ENCODE results near the gene COLEC12.
"Not testable (repeated sequence)": the region's sequence is repeated elsewhere in the genome, so short reads cannot be mapped to it uniquely, and the experiment has no call there.

Gene COLEC12

GRCh38 chr18:406677-407076 lies 93.8 kb downstream of the COLEC12 start:
- no peak for DNase-seq

GRCh38 chr18:405006-405405 lies 95.5 kb downstream of the COLEC12 start:
- DNase-seq: not testable (repeated sequence)

DNA sequence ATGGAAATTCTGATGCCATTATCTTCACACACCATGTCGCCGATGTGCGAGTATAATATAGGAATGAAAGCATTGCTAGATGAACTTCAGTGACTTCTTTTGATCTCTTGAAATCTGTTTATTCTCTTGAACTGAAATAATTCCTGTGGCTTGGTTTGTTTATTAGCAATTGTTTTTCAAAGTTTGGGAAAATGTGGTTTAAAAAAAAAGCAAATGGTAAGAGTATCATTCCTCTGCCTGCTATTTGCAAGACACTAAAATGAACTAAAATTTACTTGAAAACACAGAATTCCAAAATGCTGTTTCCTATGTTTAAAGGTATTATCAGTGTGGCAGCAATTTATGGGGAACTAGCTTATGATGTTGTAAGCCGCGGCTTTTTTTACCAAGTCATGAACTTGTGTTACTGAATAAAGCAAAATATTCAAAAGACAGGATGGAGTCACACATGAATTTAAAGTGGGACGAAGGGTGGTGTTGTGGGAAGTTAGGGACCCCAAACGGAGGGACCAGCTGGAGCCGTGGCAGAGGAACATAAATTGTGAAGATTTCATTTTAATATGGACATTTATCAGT lies 96.4 kb downstream of the COLEC12 start:
- no peak for DNase-seq

DNA sequence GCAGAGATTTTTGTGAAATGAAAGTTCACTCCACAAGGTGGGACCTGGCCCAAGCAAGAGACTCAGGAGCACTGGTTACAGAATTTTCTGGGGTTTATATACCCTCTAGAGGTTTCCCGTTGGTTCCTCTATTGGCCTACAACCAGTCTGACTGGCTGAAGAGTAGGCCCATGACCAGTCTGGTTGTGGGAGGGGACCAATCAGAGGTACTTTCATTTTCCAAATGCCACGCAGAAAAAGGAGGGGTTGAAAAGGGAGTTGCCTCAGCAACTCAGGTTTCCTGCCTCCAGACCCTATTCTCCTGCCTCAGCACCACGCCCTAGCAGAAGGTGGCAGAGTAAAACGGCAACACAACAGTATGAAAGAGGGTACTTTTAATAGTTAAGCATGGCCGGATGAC lies 98.4 kb downstream of the COLEC12 start:
- no peak for DNase-seq

DNA sequence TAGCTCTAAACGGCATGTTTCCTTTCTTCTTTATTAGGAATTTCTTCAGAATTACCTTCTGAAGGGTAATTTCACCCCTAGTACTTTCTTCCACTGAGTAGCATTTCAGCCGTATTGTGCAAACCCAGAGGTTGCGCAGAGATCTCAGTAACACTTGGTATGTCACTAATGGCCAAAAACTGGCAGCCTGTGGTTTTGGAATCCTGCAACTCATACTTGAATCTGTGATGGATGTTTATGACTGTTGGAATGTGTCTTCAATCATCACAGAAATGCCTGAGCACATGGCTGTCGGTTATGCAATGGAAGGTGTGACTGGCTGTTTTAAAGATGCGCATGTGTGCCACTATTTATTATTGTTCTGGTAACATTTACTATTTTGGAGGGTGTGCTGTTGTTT lies 100.0 kb downstream of the COLEC12 start:
- no peak for DNase-seq

DNA sequence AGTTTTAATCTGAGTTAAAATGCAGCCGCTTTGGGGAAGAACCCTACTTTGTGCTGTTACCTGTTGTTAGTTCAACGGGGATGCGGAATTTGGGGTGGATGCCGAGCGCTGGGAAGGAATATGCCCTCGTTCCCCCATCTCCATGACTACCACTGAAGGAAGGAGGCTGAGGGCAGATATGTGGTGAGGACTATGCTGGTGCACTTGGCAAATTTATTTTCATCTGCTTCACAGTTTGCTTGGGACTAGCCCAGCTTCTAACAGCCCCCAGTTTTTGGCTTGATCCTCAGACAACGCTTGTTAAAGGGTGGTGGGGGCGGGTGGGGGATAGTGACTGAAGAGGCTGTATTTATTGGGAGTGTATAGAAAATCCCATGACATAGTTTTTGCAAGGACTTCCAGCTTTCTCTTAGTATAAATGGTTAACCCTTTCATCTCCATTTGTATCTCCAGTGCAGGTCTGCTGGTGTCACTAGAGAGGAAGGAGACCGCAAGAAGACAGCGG lies 100.8 kb downstream of the COLEC12 start:
- no peak for DNase-seq

DNA sequence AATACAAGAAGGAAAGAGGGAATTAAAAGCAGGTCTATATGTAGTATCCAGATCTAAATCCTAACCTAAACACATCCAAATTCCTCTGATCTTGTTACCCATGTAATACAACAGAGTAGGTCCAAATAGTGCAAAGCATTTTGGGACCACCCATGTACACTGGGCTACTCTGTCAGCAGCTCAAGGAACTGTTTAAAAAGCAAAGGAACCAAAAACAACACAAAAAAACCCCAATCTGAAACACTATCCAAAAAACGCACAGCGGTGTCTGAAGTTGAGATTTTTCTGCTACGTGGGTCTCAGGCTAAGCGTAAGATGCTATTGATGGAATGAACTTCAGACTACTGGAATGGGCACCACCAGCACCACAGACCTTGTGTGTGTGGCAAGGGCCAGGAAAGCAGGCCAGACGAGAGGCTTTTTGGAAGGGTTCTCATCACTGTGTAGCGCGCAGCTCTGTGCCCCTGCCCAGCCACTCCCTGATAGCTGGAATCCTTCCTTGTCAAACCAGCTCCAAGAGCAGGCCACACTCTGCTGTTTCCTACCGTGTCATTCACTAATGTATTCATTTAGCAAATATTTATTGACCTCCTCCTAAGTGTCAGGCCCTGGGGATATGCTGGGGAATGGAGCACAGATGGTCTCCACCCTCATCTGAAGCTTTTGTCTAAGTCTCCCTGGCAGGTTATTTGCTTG lies 101.4 kb downstream of the COLEC12 start:
- DNase-seq: no peak

DNA sequence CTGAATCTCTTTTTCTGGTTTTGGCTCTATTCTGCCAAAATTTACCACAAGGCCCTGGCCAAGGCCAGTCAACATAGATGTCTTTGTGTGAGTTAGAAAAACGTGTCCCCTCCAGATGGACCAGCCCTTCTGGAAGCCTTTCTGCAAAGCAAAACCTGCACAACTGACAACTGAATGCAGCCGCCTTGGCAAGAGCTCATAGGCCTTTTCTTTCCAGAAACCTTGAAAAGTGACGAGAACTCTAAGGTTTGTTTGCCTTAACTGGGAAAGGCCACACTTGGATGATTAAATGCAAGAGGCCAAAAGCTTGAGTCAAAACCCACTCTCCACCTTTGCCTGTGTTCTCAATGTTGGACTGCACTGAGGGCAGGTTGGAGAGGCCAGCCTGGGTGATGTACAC lies 103.9 kb downstream of the COLEC12 start:
- DNase-seq: no peak

GRCh38 chr18:396251-396555 lies 104.3 kb downstream of the COLEC12 start:
- no peak for DNase-seq

DNA sequence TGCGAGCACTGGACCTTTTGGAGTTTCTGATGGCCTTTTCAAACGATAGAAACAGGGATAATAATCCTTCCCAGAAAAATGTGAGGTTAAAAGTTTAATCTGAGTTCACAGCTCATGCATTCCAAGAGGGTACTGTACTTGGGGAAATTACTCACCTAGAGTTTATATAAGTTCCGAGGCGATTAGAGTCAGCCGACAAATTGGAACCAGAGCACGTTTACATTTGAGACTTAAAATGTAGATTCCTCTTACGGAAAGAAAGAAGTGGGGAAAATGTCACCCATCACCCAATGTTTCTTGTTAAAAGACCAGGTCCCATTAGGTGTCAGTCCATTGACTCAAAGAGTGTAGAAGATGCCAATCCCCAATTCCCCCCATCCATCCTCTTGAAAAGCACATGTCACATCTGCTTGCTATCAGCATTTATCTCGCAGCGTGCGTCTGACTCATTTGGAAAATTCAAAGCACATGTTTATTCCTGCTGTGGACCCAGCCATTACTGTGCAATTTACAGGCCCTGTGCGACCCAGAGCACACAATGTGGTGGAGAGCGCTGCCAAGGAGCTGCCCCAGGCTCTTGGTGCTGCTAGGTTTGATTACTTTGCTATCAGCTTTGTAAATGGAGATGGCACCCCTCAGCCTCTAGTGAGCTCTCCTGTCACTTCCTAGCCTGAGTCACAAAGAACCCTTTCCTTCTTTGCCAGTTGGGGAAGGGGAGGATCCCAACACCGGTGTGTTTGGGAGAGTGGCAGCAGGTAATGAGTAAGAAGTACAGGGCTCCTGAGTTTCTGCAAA lies 104.8 kb downstream of the COLEC12 start:
- no peak for DNase-seq

DNA sequence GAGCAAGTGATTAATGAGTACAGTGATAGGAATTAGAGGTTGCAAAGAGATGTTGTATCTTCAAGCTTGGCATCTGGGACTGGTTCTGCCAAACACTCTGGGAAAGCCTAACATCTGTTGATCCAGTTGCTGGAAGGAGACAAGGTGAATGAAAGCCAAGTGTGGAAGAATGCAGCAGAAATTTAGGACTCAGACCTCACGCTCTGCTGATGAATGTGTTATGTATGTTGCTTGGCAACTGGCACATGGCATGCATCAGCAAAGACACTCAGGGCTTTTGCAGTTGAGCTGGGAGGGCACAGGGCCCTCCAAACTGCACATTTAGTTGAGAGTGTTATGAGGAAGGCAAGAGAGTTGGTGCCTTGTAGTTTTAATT lies 105.5 kb downstream of the COLEC12 start:
- DNase-seq: no peak

DNA sequence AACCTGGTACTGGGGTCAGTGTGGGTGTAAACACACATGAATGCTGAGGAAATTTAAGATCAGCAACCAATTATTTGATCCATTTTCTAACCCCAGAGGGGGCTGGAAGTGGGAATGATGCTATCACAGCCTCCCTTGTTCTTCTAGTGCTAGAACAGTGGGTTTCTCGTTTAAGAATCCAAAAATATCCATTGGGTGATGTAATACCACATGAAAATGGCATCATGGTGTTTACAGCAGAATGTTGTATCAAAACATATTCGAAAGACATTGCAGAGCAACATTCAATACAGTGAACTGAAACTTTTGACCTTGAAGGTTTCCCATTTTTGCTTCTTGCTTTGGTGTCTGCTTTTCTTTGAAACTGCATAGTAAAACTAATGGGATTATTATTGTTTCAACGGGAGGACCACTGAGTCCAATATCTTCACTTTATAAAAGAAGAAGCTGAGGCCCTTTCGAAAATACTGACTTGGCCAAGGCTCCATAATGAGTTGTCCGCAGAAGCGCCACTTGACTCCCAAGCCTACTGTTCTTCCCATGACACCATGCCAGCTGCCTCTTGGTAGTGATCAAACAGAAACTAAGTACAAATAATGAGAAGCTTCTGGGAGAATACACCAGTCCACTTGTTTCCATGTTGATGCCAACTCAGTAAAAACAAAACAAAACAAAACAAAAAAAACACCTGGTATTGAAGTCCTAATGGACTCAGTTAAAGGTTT lies 106.1 kb downstream of the COLEC12 start:
- no peak for DNase-seq

- no peak for DNase-seq
Observed at GRCh38 chr18:393574-393957, 106.9 kb downstream of the COLEC12 start.

- no peak for DNase-seq
Observed at GRCh38 chr18:392928-393573, 107.5 kb downstream of the COLEC12 start.

- DNase-seq: no peak
Observed at GRCh38 chr18:390741-391478, 109.6 kb downstream of the COLEC12 start.

GRCh38 chr18:389658-390357 lies 110.7 kb downstream of the COLEC12 start:
- DNase-seq: no peak

DNA sequence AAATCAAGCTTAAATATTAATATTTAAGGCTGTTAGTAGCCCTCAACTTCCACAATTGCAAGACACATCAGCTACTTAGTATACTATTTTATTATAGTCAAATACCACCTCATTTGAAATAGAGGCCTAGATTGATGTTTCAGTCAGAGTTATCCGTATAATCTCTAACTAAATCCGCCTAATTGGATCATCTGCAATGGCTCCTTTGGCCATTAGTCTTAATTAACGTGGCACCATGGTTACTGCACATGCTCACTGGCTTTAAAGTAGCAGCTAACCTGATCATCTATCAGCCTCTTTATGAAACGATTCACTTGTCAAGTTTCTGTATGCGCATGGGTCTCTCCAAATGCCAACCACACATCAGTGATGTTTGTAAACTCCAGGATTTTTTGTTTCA lies 112.3 kb downstream of the COLEC12 start:
- DNase-seq: no peak

DNA sequence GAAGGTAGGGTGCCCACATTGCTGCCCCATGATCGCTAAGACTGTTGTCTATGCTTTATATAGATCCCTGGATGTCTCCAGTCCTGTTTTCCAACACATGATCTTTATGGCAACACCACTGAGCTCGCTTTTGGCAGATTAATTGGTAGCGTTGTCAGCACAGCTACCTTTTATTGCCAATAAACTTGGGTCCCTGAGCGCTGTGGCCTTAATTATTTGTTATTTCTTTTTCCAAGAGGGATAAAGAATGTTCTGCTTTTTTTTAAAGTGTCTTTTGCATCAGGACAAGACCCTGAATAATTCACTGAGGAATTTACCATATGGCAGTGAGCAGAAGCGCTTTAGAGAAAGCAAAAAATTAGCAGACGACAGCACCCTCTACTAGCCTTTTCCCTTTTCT lies 113.5 kb downstream of the COLEC12 start:
- DNase-seq: no peak

GRCh38 chr18:384897-385296 lies 115.6 kb downstream of the COLEC12 start:
- no peak for DNase-seq

DNA sequence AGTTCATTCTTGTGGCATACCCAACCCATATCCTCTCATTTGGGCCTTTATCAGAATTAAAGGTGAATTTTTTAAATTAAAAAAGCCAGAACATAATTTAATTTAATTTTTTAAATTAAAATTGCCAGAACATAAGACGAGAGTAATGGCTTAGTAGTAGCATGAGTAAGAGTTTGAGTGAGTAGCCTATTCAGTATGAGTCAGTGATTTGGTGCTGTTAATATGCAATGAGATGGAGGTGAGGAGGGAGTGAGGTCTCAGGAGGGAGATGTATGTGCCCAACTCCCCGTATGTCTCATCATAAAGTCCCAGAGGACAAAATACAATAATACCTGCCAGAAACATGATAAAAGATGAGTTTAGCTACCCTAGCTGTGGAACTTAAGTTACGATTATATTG lies 117.4 kb downstream of the COLEC12 start:
- no peak for DNase-seq

- DNase-seq: no peak
Observed at GRCh38 chr18:382423-382984, 118.0 kb downstream of the COLEC12 start.

All from CD4-positive, alpha-beta T cell treated with Interleukin-10 for 1 hour (primary cell).